ENCODE results near the gene KAZN. TPM values are rescaled to one million over a fixed set of nuclear protein-coding genes. Genes with fewer than 3 reads are reported as not detected.

Gene KAZN
- total RNA-seq, 1 experiment from 2014 or later = 2.4 TPM

DNA sequence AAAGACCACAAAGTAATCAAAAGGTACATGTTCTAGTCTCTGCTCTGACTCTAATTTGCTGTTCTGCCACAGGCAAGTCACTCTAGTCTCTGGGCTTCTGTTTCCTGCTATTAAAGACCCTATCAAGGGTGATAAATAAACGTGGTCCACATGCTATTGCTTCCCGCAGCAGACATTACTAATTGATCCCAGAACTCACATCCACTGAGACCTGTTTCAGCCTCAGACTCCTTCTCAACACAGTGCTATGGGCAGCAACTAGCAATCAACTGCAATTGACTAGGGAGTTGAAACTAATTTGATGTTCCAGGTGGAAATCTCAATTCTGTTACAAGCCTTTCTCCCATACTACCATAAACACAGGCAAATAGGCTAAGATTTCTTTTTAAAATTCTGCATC is 150.5 kb downstream of the KAZN start:
- H3K4me3 Mint-ChIP-seq (ENCODE audit: unreplicated experiment) = no peak overlapping the region
- no peak for TF ChIP-seq CTCF (IDR thresholded peaks at IDR 0.05; ENCODE audit: insufficient read depth in 1 of 2, low read depth in 1 of 2, low read length in 1 of 2, severe bottlenecking in 1 of 2, unreplicated experiment in 1 of 2)
- H3K27ac Mint-ChIP-seq (ENCODE audit: unreplicated experiment) = no peak overlapping the region
- Histone ChIP-seq H3K9me3 (no peaks in the 10 kb centered on the region), H3K27me3 (replicated peaks; ENCODE audit: control insufficient read depth, insufficient read depth, low read length) (no peaks in the 10 kb centered on the region), H3K4me3 (ENCODE audit: low read depth, low read length) (no peak overlapping the region), H3K4me1 (no peaks in the 10 kb centered on the region), H3K36me3 (ENCODE audit: control insufficient read depth, insufficient read depth, low read length) (no peaks in the 10 kb centered on the region)
- CTCF ChIA-PET = no interaction called here
- BruUV-seq (replicated peaks) = no TSS peak
- DNase-seq = no peak
- H3K4me1 Mint-ChIP-seq (ENCODE audit: low read depth, unreplicated experiment) = no peaks in the 10 kb centered on the region
- H3K27me3 Mint-ChIP-seq (ENCODE audit: insufficient read depth, unreplicated experiment) = no peaks in the 10 kb centered on the region
- intact Hi-C loops (cut with micrococcal nuclease; ENCODE audit: unreplicated experiment) = no loop called here
- POLR2A ChIA-PET = no interaction called here
- no peaks in the 10 kb centered on the region for H3K9me3 Mint-ChIP-seq (ENCODE audit: unreplicated experiment)
- H3K36me3 Mint-ChIP-seq (ENCODE audit: insufficient read depth, unreplicated experiment) = no peaks in the 10 kb centered on the region

- Histone ChIP-seq H3K4me3 (ENCODE audit: low read depth, low read length) (no peak overlapping the region), H3K4me1 (no peaks in the 10 kb centered on the region), H3K9me3 (no peaks in the 10 kb centered on the region), H3K27me3 (replicated peaks; ENCODE audit: control insufficient read depth, insufficient read depth, low read length) (no peaks in the 10 kb centered on the region), H3K36me3 (ENCODE audit: control insufficient read depth, insufficient read depth, low read length) (no peaks in the 10 kb centered on the region)
- no peak overlapping the region for H3K4me3 Mint-ChIP-seq (ENCODE audit: unreplicated experiment)
- POLR2A ChIA-PET = no interaction called here
- intact Hi-C loops (cut with micrococcal nuclease; ENCODE audit: unreplicated experiment) = no loop called here
- DNase-seq = no peak
- no peak overlapping the region for H3K27ac Mint-ChIP-seq (ENCODE audit: unreplicated experiment)
- H3K36me3 Mint-ChIP-seq (ENCODE audit: insufficient read depth, unreplicated experiment) = no peaks in the 10 kb centered on the region
- TF ChIP-seq CTCF (IDR thresholded peaks at IDR 0.05; ENCODE audit: insufficient read depth in 1 of 2, low read depth in 1 of 2, low read length in 1 of 2, severe bottlenecking in 1 of 2, unreplicated experiment in 1 of 2) = no peak
- H3K27me3 Mint-ChIP-seq (ENCODE audit: insufficient read depth, unreplicated experiment) = no peaks in the 10 kb centered on the region
- no peaks in the 10 kb centered on the region for H3K4me1 Mint-ChIP-seq (ENCODE audit: low read depth, unreplicated experiment)
- no peaks in the 10 kb centered on the region for H3K9me3 Mint-ChIP-seq (ENCODE audit: unreplicated experiment)
- no TSS peak for BruUV-seq (replicated peaks)
- CTCF ChIA-PET = no interaction called here
These were observed 152.0 kb downstream of the KAZN start for GRCh38 chr1:14750490-14750889.

DNA sequence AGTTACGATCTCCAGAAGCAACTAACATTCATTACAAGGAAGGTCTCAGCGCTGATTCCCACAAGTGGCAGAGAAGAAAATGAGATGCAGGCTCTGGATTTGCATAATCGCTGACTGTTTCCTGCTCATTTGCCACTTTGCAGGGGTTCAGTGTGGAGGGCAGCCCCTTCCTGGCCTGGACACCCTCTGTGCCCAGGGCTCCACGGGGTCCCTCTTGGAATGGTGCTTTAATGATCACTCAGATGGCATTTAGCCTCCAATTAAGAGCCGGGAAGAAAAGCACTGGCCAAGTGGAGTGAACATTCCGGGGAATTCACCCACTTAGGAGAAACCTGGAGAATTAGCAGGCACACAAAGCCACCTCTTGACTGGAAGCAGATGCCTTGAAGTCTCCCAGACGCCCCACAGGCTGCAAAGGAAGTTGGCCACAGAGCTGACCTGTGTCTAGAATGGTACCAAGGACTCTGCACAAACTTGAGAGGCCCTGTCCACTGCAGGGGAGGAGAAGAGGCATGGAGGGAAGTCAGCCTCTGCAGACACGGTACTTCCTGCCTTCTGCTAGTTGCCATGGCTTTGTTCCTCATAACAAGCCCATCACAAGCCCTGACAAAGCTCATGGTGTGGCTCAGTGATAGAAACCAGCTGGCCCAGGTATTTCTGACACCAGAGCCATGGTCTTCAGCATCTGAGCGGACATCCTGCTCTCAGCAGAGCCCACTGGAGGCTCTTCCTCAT is 157.2 kb downstream of the KAZN start:
- intact Hi-C loops (cut with micrococcal nuclease; ENCODE audit: unreplicated experiment) = no loop called here
- Histone ChIP-seq H3K9me3 (no peaks in the 10 kb centered on the region), H3K27me3 (replicated peaks; ENCODE audit: control insufficient read depth, insufficient read depth, low read length) (no peaks in the 10 kb centered on the region), H3K4me1 (no peaks in the 10 kb centered on the region), H3K36me3 (ENCODE audit: control insufficient read depth, insufficient read depth, low read length) (no peaks in the 10 kb centered on the region), H3K4me3 (ENCODE audit: low read depth, low read length) (no peak overlapping the region)
- no peaks in the 10 kb centered on the region for H3K36me3 Mint-ChIP-seq (ENCODE audit: insufficient read depth, unreplicated experiment)
- no TSS peak for BruUV-seq (replicated peaks)
- H3K27ac Mint-ChIP-seq (ENCODE audit: unreplicated experiment) = no peak overlapping the region
- DNase-seq = no peak
- no peak overlapping the region for H3K4me3 Mint-ChIP-seq (ENCODE audit: unreplicated experiment)
- TF ChIP-seq CTCF (IDR thresholded peaks at IDR 0.05; ENCODE audit: insufficient read depth in 1 of 2, low read depth in 1 of 2, low read length in 1 of 2, severe bottlenecking in 1 of 2, unreplicated experiment in 1 of 2) = no peak
- peaks cover 6% of the 10 kb centered on the region for H3K27me3 Mint-ChIP-seq (ENCODE audit: insufficient read depth, unreplicated experiment)
- POLR2A ChIA-PET = interaction anchor here (0.6 kb wide), 1 partner anchor 93 kb away, joined by 3 read pairs; no protein-coding TSS in a partner anchor
- H3K9me3 Mint-ChIP-seq (ENCODE audit: unreplicated experiment) = no peaks in the 10 kb centered on the region
- CTCF ChIA-PET = no interaction called here
- H3K4me1 Mint-ChIP-seq (ENCODE audit: low read depth, unreplicated experiment) = no peaks in the 10 kb centered on the region

Measured in Caco-2 (cell line).